OCI-LY7 (cell line): ENCODE data around the gene RELN. TPM values are rescaled to one million over a fixed set of nuclear protein-coding genes. Genes with fewer than 3 reads are reported as not detected.
"Not testable (repeated sequence)": the region's sequence is repeated elsewhere in the genome, so short reads cannot be mapped to it uniquely, and the experiment has no call there.

Experiments
- BruUV-seq: library from RNA; stranded (reverse); fragments of 400-500 nt; replicated peaks from 2 replicates; lab custom pipeline; 2021; lab: Mats Ljungman, UMichigan
- CTCF ChIA-PET: fragments of 300-600 bp; sonication (Branson Sonifier 250); formaldehyde crosslinking; loops from one replicate; lab custom pipeline; 2022; ENCODE audit warnings: antibody characterized with exemption; ENCODE audit not compliant: unreplicated experiment; lab: Charles Lee
- POLR2A ChIA-PET: fragments of 300-600 bp; sonication (Branson Sonifier 250); formaldehyde crosslinking; loops from one replicate; lab custom pipeline; 2022; ENCODE audit warnings: antibody characterized with exemption; lab: Charles Lee
- DNase-seq: peaks from one replicate; pipeline ENCODE4 v3.0.0-alpha.2; 2015; ENCODE audit warnings: low spot score
- H2AFZ ChIP-seq: fragments of 200-600 bp; sonication (generic), shearing (Covaris generic); 2 replicates; pipeline ENCODE4 v1.6.1; 2014; ENCODE audit warnings: mild to moderate bottlenecking, antibody characterized with exemption, low read length, moderate library complexity
- H3K27ac ChIP-seq: fragments of 200-600 bp; sonication (generic); 2 replicates; pipeline ENCODE4 v1.5.1; 2014; ENCODE audit warnings: mixed run types, low read depth, mild to moderate bottlenecking, moderate library complexity, low read length, inconsistent platforms; ENCODE audit not compliant: poor library complexity, severe bottlenecking
- H3K36me3 ChIP-seq: fragments of 200-600 bp; sonication (generic); 2 replicates; pipeline ENCODE4 v1.6.1; 2014; ENCODE audit warnings: mild to moderate bottlenecking, antibody characterized with exemption, low read length, moderate library complexity, mixed read lengths; ENCODE audit not compliant: insufficient read depth
- H3K4me1 ChIP-seq: fragments of 200-600 bp; sonication (generic); 2 replicates; pipeline ENCODE4 v1.5.1; 2014; ENCODE audit warnings: mild to moderate bottlenecking, low read length; ENCODE audit not compliant: insufficient read depth, poor library complexity, severe bottlenecking
- H3K4me2 ChIP-seq: fragments of 200-600 bp; sonication (generic); 2 replicates; pipeline ENCODE4 v1.6.1; 2014; ENCODE audit warnings: mild to moderate bottlenecking, low read length
- H3K4me3 ChIP-seq: fragments of 200-600 bp; sonication (generic); 2 replicates; pipeline ENCODE4 v1.5.1; 2014; ENCODE audit warnings: mild to moderate bottlenecking, low read depth, low read length; ENCODE audit not compliant: poor library complexity, severe bottlenecking
- H3K79me2 ChIP-seq: fragments of 200-600 bp; sonication (generic); 2 replicates; pipeline ENCODE4 v1.6.1; 2016; ENCODE audit warnings: low read depth, mild to moderate bottlenecking, low read length, moderate library complexity, mixed read lengths; ENCODE audit not compliant: insufficient read depth
- H3K9me2 ChIP-seq: fragments of 200-600 bp; sonication (generic); 2 replicates; pipeline ENCODE4 v1.6.1; 2016; ENCODE audit warnings: mild to moderate bottlenecking, low read length, mixed read lengths; ENCODE audit not compliant: insufficient read depth
- H3K9me3 ChIP-seq: fragments of 200-600 bp; sonication (generic); 2 replicates; pipeline ENCODE4 v1.6.1; 2014; ENCODE audit warnings: mild to moderate bottlenecking, mixed run types, low read length, mixed read lengths
- H4K20me1 ChIP-seq: fragments of 200-600 bp; sonication (generic); 2 replicates; pipeline ENCODE4 v1.6.1; 2014; ENCODE audit warnings: mild to moderate bottlenecking, antibody characterized with exemption, low read length, moderate library complexity, mixed read lengths; ENCODE audit not compliant: insufficient read depth
- CTCF ChIP-seq: fragments of 200-600 bp; sonication (generic); conservative IDR thresholded peaks from 2 replicates; pipeline ENCODE4 v1.5.1; 2014; ENCODE audit warnings: mild to moderate bottlenecking, antibody characterized with exemption, low read length, moderate library complexity, mixed read lengths
- EZH2phosphoT487 ChIP-seq: fragments of 200-600 bp; sonication (generic); IDR thresholded peaks from 2 replicates; pipeline ENCODE4 v1.6.1; 2018; ENCODE audit warnings: low read depth, borderline replicate concordance, mild to moderate bottlenecking, mixed run types, antibody characterized with exemption, low read length, moderate library complexity, mixed read lengths
- intact Hi-C: fragments of 100-400 bp; cut with micrococcal nuclease; formaldehyde crosslinking; loops from one replicate; pipeline ENCODE4 v1.10.0; 2022; ENCODE audit not compliant: unreplicated experiment
- total RNA-seq, 2 experiments: library from RNA; depleted of rRNA in 1 of 2; stranded (reverse); fragments of >200 nt in 1 of 2; shearing (Covaris generic) in 1 of 2; gene quantifications; 2 replicates each; pipeline ENCODE4 v1.2.3, GENCODE V29; 2014 to 2022

The RELN gene
- total RNA-seq, 2 experiments from 2014 or later, result not detected

GRCh38 chr7:103501206-103501605 is 488.3 kb downstream of the RELN start:
- Histone ChIP-seq H3K36me3 (no peaks in the 10 kb centered on the region), H3K9me2 (no peaks in the 10 kb centered on the region), H3K4me3 (no peak overlapping the region), H3K79me2 (no peaks in the 10 kb centered on the region), H3K4me2 (no peak overlapping the region), H3K9me3 (no peaks in the 10 kb centered on the region), H3K4me1 (no peaks in the 10 kb centered on the region), H2AFZ (no peak overlapping the region), H3K27ac (no peak overlapping the region), H4K20me1 (no peaks in the 10 kb centered on the region)
- no TSS peak for BruUV-seq
- TF ChIP-seq CTCF (no peak), EZH2phosphoT487 (no peak)
- intact Hi-C loops, result no loop called here
- POLR2A ChIA-PET, result no interaction called here
- no peak for DNase-seq
- CTCF ChIA-PET, result no interaction called here

GRCh38 chr7:103499976-103500375 is 489.5 kb downstream of the RELN start:
- CTCF ChIA-PET, result no interaction called here
- POLR2A ChIA-PET, result no interaction called here
- no peak overlapping the region for H3K4me2 ChIP-seq
- no peaks in the 10 kb centered on the region for H3K9me2 ChIP-seq
- no TSS peak for BruUV-seq
- intact Hi-C loops, result no loop called here
- TF ChIP-seq EZH2phosphoT487, result no peak
- TF ChIP-seq CTCF, result no peak
- no peaks in the 10 kb centered on the region for H3K36me3 ChIP-seq
- no peaks in the 10 kb centered on the region for H3K79me2 ChIP-seq
- H3K4me1 ChIP-seq, result no peaks in the 10 kb centered on the region
- no peak overlapping the region for H3K27ac ChIP-seq
- no peak for DNase-seq
- no peak overlapping the region for H2AFZ ChIP-seq
- no peaks in the 10 kb centered on the region for H3K9me3 ChIP-seq
- H4K20me1 ChIP-seq, result no peaks in the 10 kb centered on the region
- no peak overlapping the region for H3K4me3 ChIP-seq

- Histone ChIP-seq H4K20me1 (no peaks in the 10 kb centered on the region), H3K4me1 (no peaks in the 10 kb centered on the region), H3K27ac (no peak overlapping the region), H3K36me3 (no peaks in the 10 kb centered on the region), H3K4me2 (no peak overlapping the region), H3K9me2 (no peaks in the 10 kb centered on the region), H3K4me3 (no peak overlapping the region), H2AFZ (no peak overlapping the region), H3K79me2 (no peaks in the 10 kb centered on the region), H3K9me3 (no peaks in the 10 kb centered on the region)
- ChIA-PET CTCF (no interaction called here), POLR2A (no interaction called here)
- DNase-seq, result no peak
- no peak for TF ChIP-seq CTCF
- no peak for TF ChIP-seq EZH2phosphoT487
- no TSS peak for BruUV-seq
- intact Hi-C loops, result no loop called here
Measured at GRCh38 chr7:103487419-103487818, 502.0 kb downstream of the RELN start.

GRCh38 chr7:103486873-103487272 is 502.6 kb downstream of the RELN start:
- H3K27ac ChIP-seq, H3K36me3 ChIP-seq, BruUV-seq, H3K9me2 ChIP-seq, intact Hi-C loops, H3K4me3 ChIP-seq, H3K79me2 ChIP-seq, POLR2A ChIA-PET, DNase-seq, H4K20me1 ChIP-seq, H3K4me1 ChIP-seq, CTCF ChIA-PET, H2AFZ ChIP-seq, H3K4me2 ChIP-seq, H3K9me3 ChIP-seq: not testable (repeated sequence)
